Measurements from ENCODE around the gene SAMM50. TPM values are rescaled to one million over a fixed set of nuclear protein-coding genes. Genes with fewer than 3 reads are reported as not detected.

SAMM50 gene
- total and polyA plus RNA-seq, 10 of the 15 experiments (the other 5 are each of a cell fraction or from before 2014, with no cell fraction given): 38.2 to 126 (median 62.4) TPM

DNA sequence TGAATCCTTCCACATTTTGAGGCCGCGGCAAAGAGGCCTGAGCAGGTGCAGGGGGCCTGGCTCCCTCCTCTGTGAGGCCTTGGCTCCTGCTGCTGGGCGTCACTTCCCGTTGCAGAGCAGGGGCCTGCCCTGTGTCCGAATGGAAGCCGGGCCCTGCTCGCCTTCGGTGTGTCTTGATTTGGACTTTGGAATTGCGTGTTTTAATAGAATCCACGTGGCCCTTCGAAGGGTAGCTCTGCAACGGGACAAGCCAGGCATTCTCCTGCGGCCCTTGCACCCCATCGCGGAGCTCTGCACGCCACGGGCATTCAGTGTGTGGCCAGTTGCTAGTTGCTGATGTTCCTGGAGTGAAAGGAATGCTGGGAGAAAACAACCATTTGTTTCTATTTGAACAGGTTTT is 25.8 kb downstream of the SAMM50 start:
- Histone ChIP-seq H3K4me2 (ENCODE audit: control insufficient read depth, insufficient read depth) (no peak overlapping the region), H3K4me3 (no peak overlapping the region), H3K36me3 (ENCODE audit: control insufficient read depth in 2 of 2, insufficient read depth in 2 of 2, low read length in 1 of 2) (peaks cover 31 to 35% of the 10 kb centered on the region in 2 experiments), H3K27me3 (replicated peaks in 1 of 2; ENCODE audit: control insufficient read depth in 2 of 2, insufficient read depth in 2 of 2, low read length in 1 of 2) (no peaks in the 10 kb centered on the region), H3K79me2 (ENCODE audit: control insufficient read depth, insufficient read depth, low read length) (no peaks in the 10 kb centered on the region), H2AFZ (ENCODE audit: control insufficient read depth, low read depth, low read length) (no peak overlapping the region), H3K9ac (ENCODE audit: control insufficient read depth, insufficient read depth, low read length) (no peak overlapping the region), H3K9me3 (replicated peaks; ENCODE audit: control insufficient read depth, insufficient read depth, low read length) (no peaks in the 10 kb centered on the region), H3K4me1 (ENCODE audit: control insufficient read depth, insufficient read depth, low read length) (no peaks in the 10 kb centered on the region), H3K27ac (ENCODE audit: control insufficient read depth, insufficient read depth) (no peak overlapping the region), H4K20me1 (ENCODE audit: control insufficient read depth, insufficient read depth) (no peaks in the 10 kb centered on the region)
- intact Hi-C loops (cut with micrococcal nuclease; ENCODE audit: unreplicated experiment) (no loop called here), in situ Hi-C loops (cut with MboI) (no loop called here)
- DNase-seq (ENCODE audit: low read depth, low spot score) (no peak), ATAC-seq (no peak), FAIRE-seq (no peak)
- CTCF ChIA-PET: no interaction called here
- SMC1A ChIA-PET (ENCODE audit: uncharacterized antibody, unreplicated experiment): interaction anchor here (0.6 kb wide), 1 partner anchor 646 kb away, joined by 3 read pairs; no protein-coding TSS in a partner anchor
- POLR2A ChIA-PET: no interaction called here
- BruUV-seq (replicated peaks): no TSS peak
- 94% methylated on average over 17 of the region's 17 CpGs for WGBS (ENCODE audit: insufficient coverage, insufficient replicate concordance, low lambda C conversion rate, missing lambda C conversion rate)
- RAD21 ChIA-PET (ENCODE audit: unreplicated experiment): no interaction called here
- TF ChIP-seq MTA3 (IDR thresholded peaks at IDR 0.05; ENCODE audit: borderline replicate concordance, low read length): no peak
- TF ChIP-seq, protein P1, sequence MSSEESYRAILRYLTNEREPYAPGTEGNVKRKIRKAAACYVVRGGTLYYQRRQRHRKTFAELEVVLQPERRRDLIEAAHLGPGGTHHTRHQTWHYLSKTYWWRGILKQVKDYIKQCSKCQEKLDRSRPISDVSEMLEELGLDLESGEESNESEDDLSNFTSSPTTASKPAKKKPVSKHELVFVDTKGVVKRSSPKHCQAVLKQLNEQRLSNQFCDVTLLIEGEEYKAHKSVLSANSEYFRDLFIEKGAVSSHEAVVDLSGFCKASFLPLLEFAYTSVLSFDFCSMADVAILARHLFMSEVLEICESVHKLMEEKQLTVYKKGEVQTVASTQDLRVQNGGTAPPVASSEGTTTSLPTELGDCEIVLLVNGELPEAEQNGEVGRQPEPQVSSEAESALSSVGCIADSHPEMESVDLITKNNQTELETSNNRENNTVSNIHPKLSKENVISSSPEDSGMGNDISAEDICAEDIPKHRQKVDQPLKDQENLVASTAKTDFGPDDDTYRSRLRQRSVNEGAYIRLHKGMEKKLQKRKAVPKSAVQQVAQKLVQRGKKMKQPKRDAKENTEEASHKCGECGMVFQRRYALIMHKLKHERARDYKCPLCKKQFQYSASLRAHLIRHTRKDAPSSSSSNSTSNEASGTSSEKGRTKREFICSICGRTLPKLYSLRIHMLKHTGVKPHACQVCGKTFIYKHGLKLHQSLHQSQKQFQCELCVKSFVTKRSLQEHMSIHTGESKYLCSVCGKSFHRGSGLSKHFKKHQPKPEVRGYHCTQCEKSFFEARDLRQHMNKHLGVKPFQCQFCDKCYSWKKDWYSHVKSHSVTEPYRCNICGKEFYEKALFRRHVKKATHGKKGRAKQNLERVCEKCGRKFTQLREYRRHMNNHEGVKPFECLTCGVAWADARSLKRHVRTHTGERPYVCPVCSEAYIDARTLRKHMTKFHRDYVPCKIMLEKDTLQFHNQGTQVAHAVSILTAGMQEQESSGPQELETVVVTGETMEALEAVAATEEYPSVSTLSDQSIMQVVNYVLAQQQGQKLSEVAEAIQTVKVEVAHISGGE (CRISPR knock-in tag; IDR thresholded peaks at IDR 0.05): no peak
- TF ChIP-seq SMAD5 (IDR thresholded peaks at IDR 0.05; ENCODE audit: low read depth): no peak
- no peak for TF ChIP-seq IKZF2 (IDR thresholded peaks at IDR 0.05)
- no peak for TF ChIP-seq RCOR1 (conservative IDR thresholded peaks at IDR 0.05; ENCODE audit: low read depth, low read length)
- TF ChIP-seq SRF (IDR thresholded peaks at IDR 0.05; ENCODE audit: low read depth in 2 of 2, low read length in 2 of 2): no peak
- TF ChIP-seq FOS (IDR thresholded peaks at IDR 0.05; ENCODE audit: borderline replicate concordance, extremely low read depth, insufficient read length): no peak
- TF ChIP-seq KDM1A (IDR thresholded peaks at IDR 0.05; ENCODE audit: borderline replicate concordance): no peak
- TF ChIP-seq, protein P2, sequence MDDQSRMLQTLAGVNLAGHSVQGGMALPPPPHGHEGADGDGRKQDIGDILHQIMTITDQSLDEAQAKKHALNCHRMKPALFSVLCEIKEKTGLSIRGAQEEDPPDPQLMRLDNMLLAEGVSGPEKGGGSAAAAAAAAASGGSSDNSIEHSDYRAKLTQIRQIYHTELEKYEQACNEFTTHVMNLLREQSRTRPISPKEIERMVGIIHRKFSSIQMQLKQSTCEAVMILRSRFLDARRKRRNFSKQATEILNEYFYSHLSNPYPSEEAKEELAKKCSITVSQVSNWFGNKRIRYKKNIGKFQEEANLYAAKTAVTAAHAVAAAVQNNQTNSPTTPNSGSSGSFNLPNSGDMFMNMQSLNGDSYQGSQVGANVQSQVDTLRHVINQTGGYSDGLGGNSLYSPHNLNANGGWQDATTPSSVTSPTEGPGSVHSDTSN (IDR thresholded peaks at IDR 0.05; ENCODE audit: insufficient replicate concordance, low read depth, low read length): no peak
- TF ChIP-seq ZNF217 (IDR thresholded peaks at IDR 0.05): no peak
- TF ChIP-seq YY1 (IDR thresholded peaks at IDR 0.05; ENCODE audit: low read depth, low read length): no peak
- TF ChIP-seq TCF3 (IDR thresholded peaks at IDR 0.05; ENCODE audit: borderline replicate concordance, insufficient read depth, low read depth, low read length): no peak
- TF ChIP-seq, protein P3, sequence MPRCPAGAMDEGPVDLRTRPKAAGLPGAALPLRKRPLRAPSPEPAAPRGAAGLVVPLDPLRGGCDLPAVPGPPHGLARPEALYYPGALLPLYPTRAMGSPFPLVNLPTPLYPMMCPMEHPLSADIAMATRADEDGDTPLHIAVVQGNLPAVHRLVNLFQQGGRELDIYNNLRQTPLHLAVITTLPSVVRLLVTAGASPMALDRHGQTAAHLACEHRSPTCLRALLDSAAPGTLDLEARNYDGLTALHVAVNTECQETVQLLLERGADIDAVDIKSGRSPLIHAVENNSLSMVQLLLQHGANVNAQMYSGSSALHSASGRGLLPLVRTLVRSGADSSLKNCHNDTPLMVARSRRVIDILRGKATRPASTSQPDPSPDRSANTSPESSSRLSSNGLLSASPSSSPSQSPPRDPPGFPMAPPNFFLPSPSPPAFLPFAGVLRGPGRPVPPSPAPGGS (IDR thresholded peaks at IDR 0.05; ENCODE audit: borderline replicate concordance, insufficient read depth, low read depth, low read length, poor library complexity, severe bottlenecking): no peak
- no peak for TF ChIP-seq NFYA (IDR thresholded peaks at IDR 0.05; ENCODE audit: borderline replicate concordance, low read depth, low read length)
- no peak for TF ChIP-seq TCF7 (IDR thresholded peaks at IDR 0.05; ENCODE audit: borderline replicate concordance)
- TF ChIP-seq CHD4 (IDR thresholded peaks at IDR 0.05): no peak
- TF ChIP-seq, protein P4, sequence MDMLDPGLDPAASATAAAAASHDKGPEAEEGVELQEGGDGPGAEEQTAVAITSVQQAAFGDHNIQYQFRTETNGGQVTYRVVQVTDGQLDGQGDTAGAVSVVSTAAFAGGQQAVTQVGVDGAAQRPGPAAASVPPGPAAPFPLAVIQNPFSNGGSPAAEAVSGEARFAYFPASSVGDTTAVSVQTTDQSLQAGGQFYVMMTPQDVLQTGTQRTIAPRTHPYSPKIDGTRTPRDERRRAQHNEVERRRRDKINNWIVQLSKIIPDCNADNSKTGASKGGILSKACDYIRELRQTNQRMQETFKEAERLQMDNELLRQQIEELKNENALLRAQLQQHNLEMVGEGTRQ (IDR thresholded peaks at IDR 0.05; ENCODE audit: borderline replicate concordance, low read depth, low read length): no peak

All from GM12878 (cell line).